ENCODE measurements around the gene NR1H3. TPM values are rescaled to one million over a fixed set of nuclear protein-coding genes. Genes with fewer than 3 reads are reported as not detected.

NR1H3 gene
- total and polyA plus RNA-seq, 10 of the 15 experiments (the other 5 are each of a cell fraction or from before 2014, with no cell fraction given) = 2.6 to 8.9 (median 4.5) TPM

DNA sequence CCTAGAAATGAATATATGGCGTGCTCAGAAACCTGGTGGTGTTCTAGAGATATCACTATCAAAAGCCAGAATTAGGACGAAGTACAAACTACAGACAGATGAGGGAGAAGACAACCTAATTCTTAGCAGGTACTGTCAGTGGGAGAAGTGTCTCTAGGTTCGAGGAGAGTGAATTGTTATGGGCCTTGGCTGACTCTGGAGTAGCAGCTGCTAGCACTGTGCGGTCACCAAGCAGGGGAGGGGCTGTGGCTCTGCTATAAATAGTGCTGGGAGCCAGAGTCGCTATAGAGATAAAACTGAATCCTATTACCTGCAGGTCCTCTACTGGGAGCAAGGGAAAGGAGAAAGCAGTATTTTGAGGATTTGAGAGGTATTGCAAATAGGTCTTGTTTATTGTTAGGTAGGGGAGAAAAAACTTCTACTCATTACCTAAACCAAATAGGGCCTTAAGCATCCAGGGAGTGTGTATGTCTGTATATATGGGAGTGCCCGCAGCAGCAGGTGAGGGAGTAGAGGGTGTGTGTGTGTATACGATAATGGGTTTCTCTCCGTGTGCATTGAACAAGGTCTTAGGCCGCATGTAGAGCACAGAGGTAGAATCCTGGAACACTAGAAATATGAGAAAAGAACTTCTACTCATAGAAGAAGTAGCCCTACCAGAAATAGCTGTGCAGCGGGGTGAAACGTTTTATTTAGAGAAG lies 14.3 kb downstream of the NR1H3 start:
- H3K9me3 ChIP-seq (replicated peaks; ENCODE audit: control insufficient read depth, insufficient read depth, low read length) = no peaks in the 10 kb centered on the region
- SMC1A ChIA-PET (ENCODE audit: uncharacterized antibody, unreplicated experiment) = interaction anchor here (0.8 to 2.3 kb wide), 11 partner anchors 12 to 140 kb away, joined by 3 to 8 read pairs (median 5); partner anchors contain the start of gene ARFGAP2
- POLR2A ChIA-PET = interaction anchor here (0.6 to 1.8 kb wide), 4 partner anchors 23 to 108 kb away, joined by 3 to 6 read pairs (median 4); partner anchors contain the start of genes ACP2 and DDB2
- RAD21 ChIA-PET (ENCODE audit: unreplicated experiment) = interaction anchor here (0.7 to 2.1 kb wide), 11 partner anchors 12 to 137 kb away, joined by 3 to 15 read pairs (median 4); partner anchors contain the start of genes ACP2 and DDB2
- in situ Hi-C loops (cut with MboI) = no loop called here
- FAIRE-seq (no peak), ATAC-seq (peak; percentile 8; the same call in 1 of the 3 replicates), DNase-seq (ENCODE audit: low read depth, low spot score) (no peak)
- peaks cover 35% of the 10 kb centered on the region for H3K79me2 ChIP-seq (ENCODE audit: control insufficient read depth, insufficient read depth, low read length)
- no peak overlapping the region for H3K27ac ChIP-seq (ENCODE audit: control insufficient read depth, insufficient read depth)
- H2AFZ ChIP-seq (ENCODE audit: control insufficient read depth, low read depth, low read length) = no peak overlapping the region
- intact Hi-C loops (cut with micrococcal nuclease; ENCODE audit: unreplicated experiment) = loop anchor here (2.0 kb wide), 1 partner anchor 137 kb away; the partner anchor contains the start of gene SLC39A13
- H3K4me2 ChIP-seq (ENCODE audit: control insufficient read depth, insufficient read depth) = peak overlapping the region; percentile 98
- H3K36me3 ChIP-seq (ENCODE audit: control insufficient read depth in 2 of 2, insufficient read depth in 2 of 2, low read length in 1 of 2) = peaks cover 9 to 13% of the 10 kb centered on the region in 2 experiments; a peak in 3 of 4 replicates
- H3K9ac ChIP-seq (ENCODE audit: control insufficient read depth, insufficient read depth, low read length) = no peak overlapping the region
- BruUV-seq (replicated peaks) = no TSS peak
- WGBS (ENCODE audit: insufficient coverage, insufficient replicate concordance, low lambda C conversion rate, missing lambda C conversion rate) = 7% methylated on average over 11 of the region's 11 CpGs
- H3K27me3 ChIP-seq (replicated peaks in 1 of 2; ENCODE audit: control insufficient read depth in 2 of 2, insufficient read depth in 2 of 2, low read length in 1 of 2) = no peaks in the 10 kb centered on the region
- no peaks in the 10 kb centered on the region for H4K20me1 ChIP-seq (ENCODE audit: control insufficient read depth, insufficient read depth)
- CTCF ChIA-PET = interaction anchor here (0.7 to 3.9 kb wide), 14 partner anchors 8 to 582 kb away, joined by 3 to 38 read pairs (median 4); partner anchors contain the start of gene SPI1
- peak overlapping the region; percentile 99 for H3K4me3 ChIP-seq
- peaks cover 13% of the 10 kb centered on the region for H3K4me1 ChIP-seq (ENCODE audit: control insufficient read depth, insufficient read depth, low read length)
- no peak for TF ChIP-seq POLR2AphosphoS5 (IDR thresholded peaks at IDR 0.05; ENCODE audit: low read length)
- TF ChIP-seq SMAD5 (IDR thresholded peaks at IDR 0.05; ENCODE audit: low read depth) = no peak
- 0 out of 2 replicates have a peak, but pooled peaks have one; percentile 13 for TF ChIP-seq MXI1 (IDR thresholded peaks at IDR 0.05; ENCODE audit: low read depth, low read length)
- TF ChIP-seq TCF12 (IDR thresholded peaks at IDR 0.05; ENCODE audit: low read depth, low read length) = 0 out of 2 replicates have a peak, but pooled peaks have one; percentile 30
- no peak for TF ChIP-seq JUND (IDR thresholded peaks at IDR 0.05; ENCODE audit: low read depth, low read length)
- TF ChIP-seq, protein P1, sequence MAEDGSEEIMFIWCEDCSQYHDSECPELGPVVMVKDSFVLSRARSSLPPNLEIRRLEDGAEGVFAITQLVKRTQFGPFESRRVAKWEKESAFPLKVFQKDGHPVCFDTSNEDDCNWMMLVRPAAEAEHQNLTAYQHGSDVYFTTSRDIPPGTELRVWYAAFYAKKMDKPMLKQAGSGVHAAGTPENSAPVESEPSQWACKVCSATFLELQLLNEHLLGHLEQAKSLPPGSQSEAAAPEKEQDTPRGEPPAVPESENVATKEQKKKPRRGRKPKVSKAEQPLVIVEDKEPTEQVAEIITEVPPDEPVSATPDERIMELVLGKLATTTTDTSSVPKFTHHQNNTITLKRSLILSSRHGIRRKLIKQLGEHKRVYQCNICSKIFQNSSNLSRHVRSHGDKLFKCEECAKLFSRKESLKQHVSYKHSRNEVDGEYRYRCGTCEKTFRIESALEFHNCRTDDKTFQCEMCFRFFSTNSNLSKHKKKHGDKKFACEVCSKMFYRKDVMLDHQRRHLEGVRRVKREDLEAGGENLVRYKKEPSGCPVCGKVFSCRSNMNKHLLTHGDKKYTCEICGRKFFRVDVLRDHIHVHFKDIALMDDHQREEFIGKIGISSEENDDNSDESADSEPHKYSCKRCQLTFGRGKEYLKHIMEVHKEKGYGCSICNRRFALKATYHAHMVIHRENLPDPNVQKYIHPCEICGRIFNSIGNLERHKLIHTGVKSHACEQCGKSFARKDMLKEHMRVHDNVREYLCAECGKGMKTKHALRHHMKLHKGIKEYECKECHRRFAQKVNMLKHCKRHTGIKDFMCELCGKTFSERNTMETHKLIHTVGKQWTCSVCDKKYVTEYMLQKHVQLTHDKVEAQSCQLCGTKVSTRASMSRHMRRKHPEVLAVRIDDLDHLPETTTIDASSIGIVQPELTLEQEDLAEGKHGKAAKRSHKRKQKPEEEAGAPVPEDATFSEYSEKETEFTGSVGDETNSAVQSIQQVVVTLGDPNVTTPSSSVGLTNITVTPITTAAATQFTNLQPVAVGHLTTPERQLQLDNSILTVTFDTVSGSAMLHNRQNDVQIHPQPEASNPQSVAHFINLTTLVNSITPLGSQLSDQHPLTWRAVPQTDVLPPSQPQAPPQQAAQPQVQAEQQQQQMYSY (CRISPR knock-in tag; IDR thresholded peaks at IDR 0.05) = no peak
- TF ChIP-seq RAD21 (IDR thresholded peaks at IDR 0.05; ENCODE audit: insufficient read depth, low read depth, low read length) = no peak
- TF ChIP-seq SPI1 (IDR thresholded peaks at IDR 0.05; ENCODE audit: borderline replicate concordance, insufficient read depth, low read depth, low read length) = no peak
- peak; percentile 67 for TF ChIP-seq RUNX3 (IDR thresholded peaks at IDR 0.05; ENCODE audit: low read length)
- TF ChIP-seq ESRRA (IDR thresholded peaks at IDR 0.05; ENCODE audit: low read length) = no peak
- TF ChIP-seq, protein P2, sequence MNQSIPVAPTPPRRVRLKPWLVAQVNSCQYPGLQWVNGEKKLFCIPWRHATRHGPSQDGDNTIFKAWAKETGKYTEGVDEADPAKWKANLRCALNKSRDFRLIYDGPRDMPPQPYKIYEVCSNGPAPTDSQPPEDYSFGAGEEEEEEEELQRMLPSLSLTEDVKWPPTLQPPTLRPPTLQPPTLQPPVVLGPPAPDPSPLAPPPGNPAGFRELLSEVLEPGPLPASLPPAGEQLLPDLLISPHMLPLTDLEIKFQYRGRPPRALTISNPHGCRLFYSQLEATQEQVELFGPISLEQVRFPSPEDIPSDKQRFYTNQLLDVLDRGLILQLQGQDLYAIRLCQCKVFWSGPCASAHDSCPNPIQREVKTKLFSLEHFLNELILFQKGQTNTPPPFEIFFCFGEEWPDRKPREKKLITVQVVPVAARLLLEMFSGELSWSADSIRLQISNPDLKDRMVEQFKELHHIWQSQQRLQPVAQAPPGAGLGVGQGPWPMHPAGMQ (IDR thresholded peaks at IDR 0.05; ENCODE audit: borderline replicate concordance) = no peak
- no peak for TF ChIP-seq EP300 (IDR thresholded peaks at IDR 0.05; ENCODE audit: borderline replicate concordance in 1 of 2, control insufficient read depth in 1 of 2, low read depth in 2 of 2, low read length in 2 of 2)
- no peak for TF ChIP-seq KDM1A (IDR thresholded peaks at IDR 0.05; ENCODE audit: borderline replicate concordance)
- no peak for TF ChIP-seq NFXL1 (IDR thresholded peaks at IDR 0.05; ENCODE audit: borderline replicate concordance)
- TF ChIP-seq NFYA (IDR thresholded peaks at IDR 0.05; ENCODE audit: borderline replicate concordance, low read depth, low read length) = no peak
- TF ChIP-seq SIN3A (IDR thresholded peaks at IDR 0.05; ENCODE audit: low read depth, low read length) = no peak
- TF ChIP-seq, protein P3, sequence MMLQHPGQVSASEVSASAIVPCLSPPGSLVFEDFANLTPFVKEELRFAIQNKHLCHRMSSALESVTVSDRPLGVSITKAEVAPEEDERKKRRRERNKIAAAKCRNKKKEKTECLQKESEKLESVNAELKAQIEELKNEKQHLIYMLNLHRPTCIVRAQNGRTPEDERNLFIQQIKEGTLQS (IDR thresholded peaks at IDR 0.05; ENCODE audit: borderline replicate concordance, extremely low read depth, low read depth, low read length) = no peak
- no peak for TF ChIP-seq EGR1 (IDR thresholded peaks at IDR 0.05; ENCODE audit: borderline replicate concordance in 1 of 2, low read depth in 2 of 2, low read length in 2 of 2)

Measured in GM12878 (cell line).